Measurements from ENCODE around the gene VGLL4.

Gene VGLL4

GRCh38 chr3:11634081-11634635 lies 9.6 kb downstream of the VGLL4 start:
- no peak for TF ChIP-seq CTCF (IDR thresholded peaks at IDR 0.05; ENCODE audit: low read depth, low read length)
- no peak overlapping the region for H3K4me3 ChIP-seq (ENCODE audit: low read depth, low read length)

GRCh38 chr3:11632966-11633365 lies 10.7 kb downstream of the VGLL4 start:
- no peak for TF ChIP-seq CTCF (IDR thresholded peaks at IDR 0.05; ENCODE audit: low read depth, low read length)
- H3K4me3 ChIP-seq (ENCODE audit: low read depth, low read length) = no peak overlapping the region

- no peak overlapping the region for H3K4me3 ChIP-seq (ENCODE audit: low read depth, low read length)
- TF ChIP-seq CTCF (IDR thresholded peaks at IDR 0.05; ENCODE audit: low read depth, low read length) = no peak
These were observed 11.2 kb downstream of the VGLL4 start for GRCh38 chr3:11632564-11632963.

- H3K4me3 ChIP-seq (ENCODE audit: low read depth, low read length) = no peak overlapping the region
- TF ChIP-seq CTCF (IDR thresholded peaks at IDR 0.05; ENCODE audit: low read depth, low read length) = no peak
These were observed 11.9 kb downstream of the VGLL4 start for GRCh38 chr3:11631820-11632219.

GRCh38 chr3:11629716-11630115 lies 14.0 kb downstream of the VGLL4 start:
- TF ChIP-seq CTCF (IDR thresholded peaks at IDR 0.05; ENCODE audit: low read depth, low read length) = no peak
- no peak overlapping the region for H3K4me3 ChIP-seq (ENCODE audit: low read depth, low read length)

GRCh38 chr3:11627612-11628011 lies 16.1 kb downstream of the VGLL4 start:
- H3K4me3 ChIP-seq (ENCODE audit: low read depth, low read length) = no peak overlapping the region
- TF ChIP-seq CTCF (IDR thresholded peaks at IDR 0.05; ENCODE audit: low read depth, low read length) = no peak

GRCh38 chr3:11626084-11626463 lies 17.6 kb downstream of the VGLL4 start:
- TF ChIP-seq CTCF (IDR thresholded peaks at IDR 0.05; ENCODE audit: low read depth, low read length) = no peak
- H3K4me3 ChIP-seq (ENCODE audit: low read depth, low read length) = no peak overlapping the region
